HK-2 (cell line): ENCODE measurements around the gene NMNAT2.
"Not testable (repeated sequence)": the region's sequence is repeated elsewhere in the genome, so short reads cannot be mapped to it uniquely, and the experiment has no call there.

Experiments
- DNase-seq: peaks from one replicate; pipeline ENCODE4 v3.0.0-alpha.2; 2018; ENCODE audit not compliant: unreplicated experiment

NMNAT2 gene

GRCh38 chr1:183417772-183418491 is at the start of gene NMNAT2:
TSS of gene NMNAT2 (minus strand) at chr1:183418380. CDS start at chr1:183418267, 113 bp downstream.
- DNase-seq = no peak

GRCh38 chr1:183467687-183468086 is 49.5 kb upstream of the NMNAT2 start:
- no peak for DNase-seq

GRCh38 chr1:183466781-183467180 is 48.6 kb upstream of the NMNAT2 start:
- DNase-seq = no peak

- no peak for DNase-seq
Measured at GRCh38 chr1:183463566-183463965, 45.4 kb upstream of the NMNAT2 start.

- no peak for DNase-seq
Measured at GRCh38 chr1:183461350-183461749, 43.2 kb upstream of the NMNAT2 start.

- no peak for DNase-seq
Measured at GRCh38 chr1:183460596-183460995, 42.4 kb upstream of the NMNAT2 start.

GRCh38 chr1:183457449-183457848 is 39.3 kb upstream of the NMNAT2 start:
- DNase-seq = no peak

GRCh38 chr1:183456826-183457225 is 38.6 kb upstream of the NMNAT2 start:
- no peak for DNase-seq

- no peak for DNase-seq
Measured at GRCh38 chr1:183454377-183454776, 36.2 kb upstream of the NMNAT2 start.

GRCh38 chr1:183450093-183450492 is 31.9 kb upstream of the NMNAT2 start:
- no peak for DNase-seq

- DNase-seq = no peak
Measured at GRCh38 chr1:183449223-183449770, 31.1 kb upstream of the NMNAT2 start.

GRCh38 chr1:183444243-183444642 is 26.1 kb upstream of the NMNAT2 start:
- no peak for DNase-seq

GRCh38 chr1:183443466-183443865 is 25.3 kb upstream of the NMNAT2 start:
- DNase-seq = no peak

GRCh38 chr1:183443011-183443410 is 24.8 kb upstream of the NMNAT2 start:
- no peak for DNase-seq

- DNase-seq = no peak
Measured at GRCh38 chr1:183438060-183438459, 19.9 kb upstream of the NMNAT2 start.

- no peak for DNase-seq
Measured at GRCh38 chr1:183435497-183435896, 17.3 kb upstream of the NMNAT2 start.

GRCh38 chr1:183433703-183434102 is 15.5 kb upstream of the NMNAT2 start:
- no peak for DNase-seq

GRCh38 chr1:183432548-183432875 is 14.3 kb upstream of the NMNAT2 start:
- no peak for DNase-seq

GRCh38 chr1:183431840-183432547 is 13.8 kb upstream of the NMNAT2 start:
- DNase-seq = no peak

- not testable (repeated sequence) for DNase-seq
Measured at GRCh38 chr1:183427591-183427990, 9.4 kb upstream of the NMNAT2 start.

GRCh38 chr1:183424691-183425090 is 6.5 kb upstream of the NMNAT2 start:
- DNase-seq = no peak

GRCh38 chr1:183423541-183423940 is 5.4 kb upstream of the NMNAT2 start:
- no peak for DNase-seq

GRCh38 chr1:183419399-183419798 is 1.2 kb upstream of the NMNAT2 start:
- no peak for DNase-seq
